ENCODE results near the gene EFCAB5.
"Not testable (repeated sequence)": the region's sequence is repeated elsewhere in the genome, so short reads cannot be mapped to it uniquely, and the experiment has no call there.

Gene EFCAB5

GRCh38 chr17:30021708-30022317 lies 80.4 kb downstream of the EFCAB5 start:
- peak; percentile 44 for DNase-seq

GRCh38 chr17:30025325-30025724 lies 83.9 kb downstream of the EFCAB5 start:
- not testable (repeated sequence) for DNase-seq

DNA sequence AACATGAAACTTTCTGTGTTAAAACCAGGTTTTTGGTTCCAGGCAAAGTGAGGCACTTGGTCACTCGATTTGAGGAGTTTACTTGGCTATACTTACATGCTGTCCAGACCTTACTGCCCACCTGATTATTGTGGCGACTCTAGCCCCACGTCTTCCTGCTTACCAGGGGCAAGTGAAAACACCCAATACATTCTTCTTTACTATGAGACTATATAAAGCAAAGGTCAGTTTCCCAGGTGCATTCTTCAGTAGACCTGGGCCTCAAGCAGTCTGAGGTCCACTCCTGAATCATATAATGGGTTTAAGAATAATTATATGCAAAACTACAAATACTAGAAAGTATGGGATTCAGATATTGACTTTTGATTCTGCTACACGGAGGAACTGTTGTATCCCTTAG lies 86.2 kb downstream of the EFCAB5 start:
- no peak for DNase-seq

DNA sequence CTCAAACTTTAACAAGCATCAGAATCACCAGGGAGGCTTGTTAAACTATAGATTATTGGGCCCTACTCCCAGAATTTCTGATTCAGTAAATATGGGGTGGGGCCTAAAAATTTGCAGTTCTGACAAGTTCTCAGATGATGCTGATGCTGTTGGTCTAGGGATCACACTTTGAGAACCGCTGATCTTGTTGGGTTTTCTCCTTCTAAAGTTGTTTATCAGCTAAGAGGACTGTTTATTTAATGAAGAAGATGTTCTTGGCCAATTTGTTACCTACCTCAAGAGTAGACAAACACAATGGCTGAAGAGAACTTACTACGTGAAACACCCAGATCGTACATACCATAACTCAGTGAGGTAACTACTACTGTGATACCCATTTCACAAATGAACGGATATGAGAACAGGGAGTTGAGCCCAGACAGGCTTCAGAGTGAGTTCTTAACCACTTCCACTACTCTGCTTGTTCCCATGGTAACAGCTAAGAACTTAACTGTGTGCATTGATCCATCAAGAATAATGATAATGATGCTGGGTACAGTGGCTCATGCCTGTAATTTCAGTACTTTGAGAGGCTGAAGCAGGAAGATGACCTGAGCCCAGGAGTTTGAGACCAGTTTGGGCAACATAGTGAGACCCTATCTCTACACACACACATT lies 89.9 kb downstream of the EFCAB5 start:
- no peak for DNase-seq

GRCh38 chr17:30035369-30035768 lies 93.9 kb downstream of the EFCAB5 start:
- no peak for DNase-seq

- DNase-seq, result not testable (repeated sequence)
Observed at GRCh38 chr17:30040719-30041518, 99.5 kb downstream of the EFCAB5 start.

DNA sequence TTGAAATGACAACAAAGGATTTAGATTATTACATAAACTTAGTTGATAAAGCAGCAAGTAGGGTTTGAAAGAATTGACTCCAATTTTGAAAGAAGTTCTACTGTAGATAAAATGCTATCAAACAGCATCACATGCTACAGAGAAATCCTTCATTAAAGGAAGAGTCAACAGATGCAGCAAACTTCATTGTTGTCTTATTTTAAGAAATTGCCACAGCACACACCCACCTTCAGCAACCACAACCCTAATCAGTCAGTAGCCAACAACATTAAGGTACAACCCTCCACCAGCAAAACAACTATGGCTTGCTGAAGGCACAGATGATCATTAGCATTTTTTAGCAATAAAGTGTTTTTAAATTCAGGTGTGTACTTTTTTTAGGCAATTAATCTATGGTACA lies 100.1 kb downstream of the EFCAB5 start:
- DNase-seq, result no peak

GRCh38 chr17:30062372-30062771 lies 120.9 kb downstream of the EFCAB5 start:
- no peak for DNase-seq

DNA sequence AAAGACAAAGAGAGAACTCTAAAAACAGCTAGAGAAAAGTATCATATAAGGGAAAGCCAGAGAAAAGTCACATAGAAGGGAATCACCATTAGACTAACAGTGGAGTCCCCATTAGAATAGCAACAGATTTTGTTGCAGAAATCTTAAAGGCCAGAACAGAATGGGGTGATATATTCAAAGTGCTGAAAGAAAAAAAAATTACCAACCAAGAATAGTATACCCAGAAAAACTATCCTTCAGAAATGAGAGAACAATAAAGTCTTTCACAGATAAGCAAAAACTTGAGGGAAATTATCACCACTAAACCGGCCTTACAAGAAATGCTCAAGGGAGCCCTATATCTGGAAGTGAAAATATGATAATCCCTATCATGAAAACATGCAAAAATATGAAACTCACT lies 123.3 kb downstream of the EFCAB5 start:
- no peak for DNase-seq

GRCh38 chr17:30068465-30068864 lies 127.0 kb downstream of the EFCAB5 start:
- no peak for DNase-seq

DNA sequence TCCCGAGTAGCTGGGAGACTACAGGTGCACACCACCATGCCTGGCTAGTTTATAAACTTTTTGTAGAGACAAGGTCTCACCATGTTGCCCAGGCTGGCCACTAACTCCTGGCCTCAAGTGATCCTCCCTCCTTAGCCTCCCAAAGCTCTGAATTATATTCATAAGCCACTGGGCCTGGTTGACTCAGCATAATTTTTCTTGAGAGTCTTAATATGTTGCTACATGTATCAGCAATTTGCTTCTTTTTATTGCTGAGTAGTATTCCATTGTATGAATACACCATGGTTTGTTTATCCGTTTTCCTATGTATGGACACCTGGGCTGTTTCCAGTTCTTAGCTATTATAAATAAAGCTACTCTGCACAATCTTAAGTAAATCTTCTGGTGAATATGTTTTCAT lies 132.8 kb downstream of the EFCAB5 start:
- no peak for DNase-seq

DNA sequence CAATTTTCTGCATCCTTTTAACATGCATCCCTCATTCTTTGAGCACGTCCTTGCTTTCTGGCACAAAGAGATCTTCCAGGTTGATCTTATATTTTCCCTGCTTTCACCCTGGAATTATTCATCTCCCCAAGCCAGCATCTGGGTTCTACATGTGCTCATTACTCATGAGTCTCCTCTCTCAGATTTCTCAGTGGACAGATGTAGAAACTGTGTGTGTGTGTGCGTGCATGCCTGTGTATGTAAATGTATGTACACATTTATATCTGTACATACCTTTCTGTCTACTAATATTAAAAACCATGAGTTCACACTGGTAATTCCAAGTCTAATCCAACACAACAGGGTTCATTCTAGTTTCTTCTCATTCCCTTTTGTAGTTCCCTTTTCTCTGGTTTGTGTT lies 133.3 kb downstream of the EFCAB5 start:
- no peak for DNase-seq

- no peak for DNase-seq
Observed at GRCh38 chr17:30082773-30083172, 141.3 kb downstream of the EFCAB5 start.

GRCh38 chr17:30084788-30085187 lies 143.4 kb downstream of the EFCAB5 start:
- DNase-seq, result no peak

GRCh38 chr17:30086896-30087295 lies 145.5 kb downstream of the EFCAB5 start:
- DNase-seq, result no peak

DNA sequence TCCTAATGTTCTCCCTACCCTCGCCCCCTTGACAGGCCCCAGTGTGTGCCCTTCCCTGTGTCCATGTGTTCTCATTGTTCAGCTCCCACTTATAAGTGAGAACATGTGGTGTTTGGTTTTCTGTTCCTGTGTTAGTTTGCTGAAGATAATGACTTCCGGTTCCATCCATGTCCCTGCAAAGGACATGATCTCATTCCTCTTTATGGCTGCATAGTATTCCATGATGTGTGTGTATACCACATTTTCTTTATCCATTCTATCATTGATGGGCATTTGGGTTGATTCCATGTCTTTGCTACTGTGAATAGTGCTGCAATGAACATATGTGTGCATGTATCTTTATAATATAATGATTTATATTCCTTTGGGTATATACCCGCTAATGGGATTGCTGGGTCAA lies 146.0 kb downstream of the EFCAB5 start:
- DNase-seq, result not testable (repeated sequence)

DNA sequence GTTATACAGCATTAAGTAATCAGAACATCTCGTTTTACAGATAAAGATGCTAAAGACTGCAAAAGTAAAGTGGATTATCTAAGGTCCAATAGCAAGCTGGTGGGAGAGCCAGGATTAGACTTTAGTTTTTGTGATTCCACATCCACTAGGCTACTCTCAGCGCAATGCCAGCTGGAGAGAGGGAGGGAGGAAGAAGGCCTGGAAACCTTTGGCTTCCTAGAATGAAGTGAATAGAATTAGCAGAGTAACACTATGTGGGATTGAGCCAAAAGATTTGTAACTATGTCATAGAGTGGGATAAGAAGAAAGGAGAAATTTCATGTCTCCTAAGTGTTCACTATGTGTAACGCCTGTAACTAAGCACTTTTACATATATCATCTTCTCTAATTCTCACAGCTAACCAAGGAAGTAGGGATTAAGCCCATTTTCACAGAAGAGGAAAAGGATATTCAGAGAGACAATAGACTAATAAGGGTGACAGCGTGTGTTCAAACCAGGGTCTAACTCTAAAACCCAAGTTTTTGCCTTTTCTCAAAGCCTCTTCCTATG lies 149.8 kb downstream of the EFCAB5 start:
- DNase-seq, result no peak

- no peak for DNase-seq
Observed at GRCh38 chr17:30091771-30092170, 150.3 kb downstream of the EFCAB5 start.

DNA sequence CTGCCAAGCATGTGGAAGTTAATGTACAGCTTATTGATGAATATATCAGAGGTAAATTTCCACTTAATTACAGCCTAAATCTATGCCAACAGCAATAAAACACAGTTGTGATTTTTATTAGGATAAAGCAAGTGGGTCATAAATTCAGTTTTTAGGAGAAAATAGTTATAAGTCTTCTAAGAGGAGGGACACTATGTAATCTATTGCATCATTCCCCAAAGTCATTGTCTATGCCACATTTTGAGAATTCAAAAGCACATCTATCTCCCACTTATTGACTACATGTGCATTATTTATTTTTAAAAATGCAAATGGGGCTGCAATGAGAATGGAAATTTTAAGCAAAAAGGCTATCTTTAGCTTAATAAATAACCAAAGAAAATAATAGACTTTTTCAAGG lies 151.5 kb downstream of the EFCAB5 start:
- no peak for DNase-seq

- DNase-seq, result peak; percentile 80
Observed at GRCh38 chr17:30093463-30094147, 152.2 kb downstream of the EFCAB5 start.

- DNase-seq, result peak; percentile 18
Observed at GRCh38 chr17:30095507-30096244, 154.2 kb downstream of the EFCAB5 start.

- DNase-seq, result no peak
Observed at GRCh38 chr17:30101686-30102390, 160.4 kb downstream of the EFCAB5 start.

All from activated CD4-positive, alpha-beta T cell treated with anti-CD3 and anti-CD28 coated beads, Interleukin-2, Interleukin-6, amounts not matched to agents 100 ng/mL and 50 ng/mL, durations not matched to agents 16 hours and 8 hours (primary cell).